B cell (primary cell): ENCODE measurements around the gene CYP27C1.

Experiments
- EZH2 ChIP-seq: IDR thresholded peaks from 2 replicates; pipeline ENCODE4 v1.6.1; 2012; ENCODE audit warnings: borderline replicate concordance, low read depth, mild to moderate bottlenecking, moderate library complexity, low read length; ENCODE audit not compliant: insufficient read depth, poor library complexity, severe bottlenecking
- TF ChIP-seq, protein P1 (sequence below): fragments of 200-600 bp; IDR thresholded peaks from one replicate; pipeline ENCODE4 v1.8.0; 2022; ENCODE audit warnings: antibody characterized with exemption, mild to moderate bottlenecking

DNA sequence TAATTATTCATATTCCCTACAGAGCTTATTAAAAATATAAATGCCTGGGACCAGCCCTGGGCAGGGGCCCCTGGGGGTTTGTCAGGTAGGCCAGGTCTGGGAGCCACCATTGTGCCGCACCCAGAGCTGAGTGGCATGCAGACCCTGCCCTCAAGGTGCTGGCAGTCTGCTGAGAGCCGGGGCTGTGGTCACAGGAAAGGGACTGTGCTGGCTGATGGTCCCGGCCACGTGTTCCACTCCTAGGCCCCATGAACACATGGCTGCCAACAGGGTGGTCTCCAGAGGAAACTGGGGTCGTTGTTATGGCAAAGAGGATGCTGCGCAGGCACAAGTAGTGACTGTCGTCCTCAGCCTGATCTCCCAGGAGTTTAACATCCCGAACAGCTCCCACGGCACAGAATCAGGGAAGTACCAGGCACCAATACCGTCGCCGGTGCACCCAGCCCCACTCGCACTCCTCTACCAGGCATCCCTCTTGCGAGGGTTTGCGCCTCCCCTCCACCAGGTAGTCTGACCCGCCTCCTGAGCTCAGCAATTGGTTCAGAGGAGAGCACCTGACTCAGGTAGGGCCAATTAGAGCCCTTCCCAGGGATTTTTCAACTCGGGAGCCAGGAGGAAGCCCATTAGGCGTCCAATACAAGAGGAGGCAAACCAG is 73.9 kb downstream of the CYP27C1 start:
- TF ChIP-seq, protein P1, sequence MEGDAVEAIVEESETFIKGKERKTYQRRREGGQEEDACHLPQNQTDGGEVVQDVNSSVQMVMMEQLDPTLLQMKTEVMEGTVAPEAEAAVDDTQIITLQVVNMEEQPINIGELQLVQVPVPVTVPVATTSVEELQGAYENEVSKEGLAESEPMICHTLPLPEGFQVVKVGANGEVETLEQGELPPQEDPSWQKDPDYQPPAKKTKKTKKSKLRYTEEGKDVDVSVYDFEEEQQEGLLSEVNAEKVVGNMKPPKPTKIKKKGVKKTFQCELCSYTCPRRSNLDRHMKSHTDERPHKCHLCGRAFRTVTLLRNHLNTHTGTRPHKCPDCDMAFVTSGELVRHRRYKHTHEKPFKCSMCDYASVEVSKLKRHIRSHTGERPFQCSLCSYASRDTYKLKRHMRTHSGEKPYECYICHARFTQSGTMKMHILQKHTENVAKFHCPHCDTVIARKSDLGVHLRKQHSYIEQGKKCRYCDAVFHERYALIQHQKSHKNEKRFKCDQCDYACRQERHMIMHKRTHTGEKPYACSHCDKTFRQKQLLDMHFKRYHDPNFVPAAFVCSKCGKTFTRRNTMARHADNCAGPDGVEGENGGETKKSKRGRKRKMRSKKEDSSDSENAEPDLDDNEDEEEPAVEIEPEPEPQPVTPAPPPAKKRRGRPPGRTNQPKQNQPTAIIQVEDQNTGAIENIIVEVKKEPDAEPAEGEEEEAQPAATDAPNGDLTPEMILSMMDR, result no peak
- TF ChIP-seq EZH2, result no peak
